Measurements from ENCODE around the gene ZNF548.

The ZNF548 gene

GRCh38 chr19:57398868-57399267 is 9.2 kb downstream of the ZNF548 start:
- ATAC-seq: no peak
- TF ChIP-seq PPARA (CRISPR knock-in tag; IDR thresholded peaks at IDR 0.05; ENCODE audit: borderline replicate concordance): no peak

GRCh38 chr19:57403737-57404563 is 14.3 kb downstream of the ZNF548 start:
- TF ChIP-seq SNAI2 (CRISPR knock-in tag; IDR thresholded peaks at IDR 0.05) (no peak), BACH2 (CRISPR knock-in tag; IDR thresholded peaks at IDR 0.05; ENCODE audit: borderline replicate concordance) (no peak), CREB5 (CRISPR knock-in tag; IDR thresholded peaks at IDR 0.05; ENCODE audit: low read depth) (no peak), RARB (CRISPR knock-in tag; IDR thresholded peaks at IDR 0.05) (no peak), POU6F1 (CRISPR knock-in tag; IDR thresholded peaks at IDR 0.05; ENCODE audit: borderline replicate concordance, low read depth) (no peak), ISL1 (CRISPR knock-in tag; IDR thresholded peaks at IDR 0.05) (no peak), GLIS3 (CRISPR knock-in tag; IDR thresholded peaks at IDR 0.05) (no peak), TCF4 (CRISPR knock-in tag; IDR thresholded peaks at IDR 0.05; ENCODE audit: borderline replicate concordance) (no peak), ZNF8 (CRISPR knock-in tag; IDR thresholded peaks at IDR 0.05) (no peak), ZNF565 (CRISPR knock-in tag; conservative IDR thresholded peaks at IDR 0.05; ENCODE audit: low read depth) (no peak), ESRRG (CRISPR knock-in tag; IDR thresholded peaks at IDR 0.05) (no peak), OSR1 (CRISPR knock-in tag; IDR thresholded peaks at IDR 0.05) (no peak), PPARA (CRISPR knock-in tag; IDR thresholded peaks at IDR 0.05; ENCODE audit: borderline replicate concordance) (no peak)
- ATAC-seq: no peak

- TF ChIP-seq BACH2 (CRISPR knock-in tag; IDR thresholded peaks at IDR 0.05; ENCODE audit: borderline replicate concordance): no peak
- no peak for TF ChIP-seq ARNTL (CRISPR knock-in tag; IDR thresholded peaks at IDR 0.05; ENCODE audit: borderline replicate concordance, low read depth)
- TF ChIP-seq CREB5 (CRISPR knock-in tag; IDR thresholded peaks at IDR 0.05; ENCODE audit: low read depth): no peak
- TF ChIP-seq RARB (CRISPR knock-in tag; IDR thresholded peaks at IDR 0.05): no peak
- TF ChIP-seq ZFP3 (CRISPR knock-in tag; IDR thresholded peaks at IDR 0.05): no peak
- no peak for TF ChIP-seq SNAI2 (CRISPR knock-in tag; IDR thresholded peaks at IDR 0.05)
- no peak for TF ChIP-seq POU6F1 (CRISPR knock-in tag; IDR thresholded peaks at IDR 0.05; ENCODE audit: borderline replicate concordance, low read depth)
- no peak for TF ChIP-seq CSDC2 (CRISPR knock-in tag; IDR thresholded peaks at IDR 0.05)
- TF ChIP-seq ISL1 (CRISPR knock-in tag; IDR thresholded peaks at IDR 0.05): no peak
- TF ChIP-seq ZC3H10 (CRISPR knock-in tag; IDR thresholded peaks at IDR 0.05): no peak
- TF ChIP-seq TCF4 (CRISPR knock-in tag; IDR thresholded peaks at IDR 0.05; ENCODE audit: borderline replicate concordance): no peak
- no peak for TF ChIP-seq GLIS3 (CRISPR knock-in tag; IDR thresholded peaks at IDR 0.05)
- no peak for TF ChIP-seq ZNF70 (CRISPR knock-in tag; IDR thresholded peaks at IDR 0.05)
- TF ChIP-seq ZNF565 (CRISPR knock-in tag; conservative IDR thresholded peaks at IDR 0.05; ENCODE audit: low read depth): no peak
- TF ChIP-seq ZFP30 (CRISPR knock-in tag; IDR thresholded peaks at IDR 0.05): no peak
- no peak for TF ChIP-seq OSR1 (CRISPR knock-in tag; IDR thresholded peaks at IDR 0.05)
- peak; percentile 53 for ATAC-seq
These were observed 17.0 kb downstream of the ZNF548 start for GRCh38 chr19:57406516-57407123.

- TF ChIP-seq CREB5 (CRISPR knock-in tag; IDR thresholded peaks at IDR 0.05; ENCODE audit: low read depth): no peak
- TF ChIP-seq PATZ1 (CRISPR knock-in tag; IDR thresholded peaks at IDR 0.05; ENCODE audit: borderline replicate concordance): no peak
- TF ChIP-seq ZFP3 (CRISPR knock-in tag; IDR thresholded peaks at IDR 0.05): no peak
- peak; percentile 100 for ATAC-seq
These were observed 21.4 kb downstream of the ZNF548 start, which contains the start of gene ZNF17 for GRCh38 chr19:57410877-57411671. ZNF17 (plus strand) TSS chr19:57411161; CDS start chr19:57413616, 2,455 bp downstream.
